Hepatic stellate cell (primary cell): ENCODE data around the gene TRMT10A.
"Not testable (repeated sequence)": the region's sequence is repeated elsewhere in the genome, so short reads cannot be mapped to it uniquely, and the experiment has no call there.

Experiments
- DNase-seq: peaks from one replicate; pipeline ENCODE4 v3.0.0; 2011; ENCODE audit warnings: low spot score

Gene TRMT10A

DNA sequence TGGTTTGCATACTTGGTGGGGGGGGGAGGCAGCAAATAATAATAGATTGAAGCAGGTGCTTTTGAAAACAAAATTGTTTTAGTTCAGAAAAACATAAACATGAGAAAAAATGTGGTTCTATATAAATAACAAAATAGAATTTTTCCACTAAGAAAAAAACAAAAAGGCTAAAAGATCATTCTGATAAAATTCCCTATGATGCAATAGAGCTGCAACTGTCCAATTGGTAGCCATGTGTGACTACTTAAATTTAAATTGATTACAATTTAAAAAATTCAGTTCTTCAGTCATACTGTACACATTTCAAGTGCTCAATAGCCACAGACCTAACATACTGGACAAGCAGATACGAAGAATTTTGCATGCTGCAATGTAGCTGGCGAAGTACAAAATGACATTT is 11.0 kb downstream of the TRMT10A start:
- DNase-seq: no peak

DNA sequence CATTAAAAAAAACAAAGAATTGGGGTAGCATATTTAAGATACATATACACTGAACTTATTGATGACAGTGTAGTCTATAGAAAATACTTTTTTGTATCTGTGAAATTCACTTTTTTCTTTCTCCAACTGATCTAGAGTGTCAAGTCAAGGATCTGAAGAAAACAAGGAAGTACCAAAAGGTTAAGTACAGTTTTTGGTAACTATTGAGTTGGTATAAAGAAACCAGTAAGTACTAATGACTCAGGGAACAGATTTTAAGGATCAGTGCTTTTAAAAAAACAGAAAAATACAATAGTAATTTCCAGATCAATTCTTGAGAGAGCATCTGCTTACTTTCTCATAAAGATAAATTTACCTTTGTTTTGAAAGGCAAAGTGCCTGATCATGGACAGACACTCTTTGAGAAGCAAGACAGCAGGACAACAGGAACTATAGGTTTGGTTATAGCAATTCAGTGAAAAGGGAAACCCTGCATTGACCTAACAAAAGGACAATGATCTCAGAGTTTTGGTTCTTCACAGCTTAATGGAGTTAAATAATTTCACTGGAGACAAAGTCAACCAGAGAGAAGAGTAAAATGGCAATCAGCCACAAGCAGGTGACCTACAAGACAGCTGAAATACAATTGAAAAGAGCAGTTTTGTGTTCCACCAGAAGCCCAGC is 23.4 kb downstream of the TRMT10A start:
- DNase-seq: no peak

DNA sequence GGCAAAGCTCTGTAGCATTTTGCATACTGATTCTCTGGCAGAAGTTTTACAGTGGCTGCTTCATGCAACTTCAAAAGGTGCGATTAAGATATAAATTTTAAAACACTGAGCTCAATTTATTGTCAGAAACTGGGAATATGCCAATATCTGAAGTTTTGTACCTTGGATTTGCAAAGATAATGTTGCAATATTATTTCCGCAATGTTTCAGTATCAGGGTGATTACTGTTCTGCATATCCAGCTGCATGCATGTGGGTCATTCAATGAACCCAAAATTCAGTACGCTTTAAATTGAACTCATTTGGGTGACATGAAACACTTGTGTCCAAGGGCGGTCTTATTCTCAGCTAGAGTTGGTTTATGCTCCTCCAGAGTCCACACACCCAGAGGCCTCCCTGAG is 26.2 kb downstream of the TRMT10A start:
- DNase-seq: no peak

DNA sequence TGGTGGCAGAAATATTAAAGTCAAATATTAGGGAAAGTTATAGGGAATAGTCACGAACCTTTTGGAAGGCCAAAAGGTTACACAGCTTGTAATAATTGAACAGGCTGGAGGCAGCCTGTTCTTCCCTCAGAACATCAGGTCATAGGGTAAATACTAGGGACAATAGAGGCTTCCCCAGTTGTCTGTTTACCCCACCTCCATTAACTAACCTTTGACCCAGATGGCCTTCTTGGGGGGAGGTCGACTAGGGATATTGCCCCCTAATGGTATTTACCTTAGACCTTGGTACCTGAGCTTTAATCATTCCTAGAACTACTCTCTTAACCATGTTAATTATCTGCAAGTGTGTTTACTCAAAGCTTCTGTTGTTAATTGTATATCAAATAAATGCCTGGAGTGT is 27.0 kb downstream of the TRMT10A start:
- no peak for DNase-seq

DNA sequence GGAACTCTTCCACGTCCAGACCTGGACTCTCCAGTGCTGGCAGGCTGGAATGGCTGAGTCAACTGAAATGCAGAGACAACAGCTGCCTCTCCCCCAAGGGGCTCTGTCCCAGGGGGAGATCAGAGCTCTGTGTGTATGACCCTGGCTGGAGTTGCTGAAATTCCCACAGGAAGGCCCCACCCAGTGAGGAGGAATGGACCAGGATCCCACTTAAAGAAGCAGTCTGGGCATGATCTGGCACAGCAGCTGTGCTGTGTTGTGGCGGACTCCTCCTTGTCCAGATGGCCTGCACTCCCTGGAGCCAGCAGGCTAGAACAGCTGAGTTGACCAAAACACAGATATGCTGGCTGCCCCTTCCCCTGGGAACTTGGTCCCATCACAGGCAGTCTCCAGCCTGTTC is 27.6 kb downstream of the TRMT10A start:
- no peak for DNase-seq

DNA sequence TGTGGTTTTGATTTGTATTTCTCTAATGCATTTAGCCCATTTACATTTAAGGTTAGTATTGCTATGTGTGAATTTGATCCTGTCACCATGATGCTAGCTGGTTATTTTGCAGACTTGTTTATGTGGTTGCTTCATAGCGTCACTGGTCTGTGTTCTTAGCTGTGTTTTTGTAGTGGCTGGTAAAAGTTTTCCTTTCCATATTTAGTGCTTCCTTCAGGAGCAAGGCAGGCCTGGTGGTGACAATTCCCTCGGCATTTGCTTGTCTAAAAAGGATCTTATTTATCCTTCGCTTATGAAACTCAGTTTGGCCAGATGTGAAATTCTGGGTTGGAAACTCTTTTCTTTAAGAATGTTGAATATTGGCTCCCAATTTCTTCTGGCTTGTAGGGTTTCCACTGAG is 29.1 kb downstream of the TRMT10A start:
- DNase-seq: not testable (repeated sequence)

DNA sequence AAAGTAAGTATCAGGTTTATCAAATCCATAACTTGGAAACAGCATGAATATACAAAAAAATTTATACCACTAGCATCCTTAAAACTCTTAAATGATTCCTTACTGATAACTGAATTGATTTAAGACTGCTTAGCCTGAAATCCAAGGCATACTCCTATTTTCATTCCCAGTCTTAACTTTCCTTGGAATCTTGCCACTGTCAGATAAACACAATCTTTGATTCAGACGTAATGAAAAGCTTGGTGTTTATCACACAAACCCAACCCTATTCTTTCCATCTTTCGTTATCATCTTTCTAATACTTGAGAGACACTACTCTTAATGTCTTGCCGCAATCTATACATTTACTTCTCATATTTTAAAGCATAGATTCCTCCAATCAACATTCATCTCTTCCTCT is 33.9 kb downstream of the TRMT10A start:
- DNase-seq: no peak

DNA sequence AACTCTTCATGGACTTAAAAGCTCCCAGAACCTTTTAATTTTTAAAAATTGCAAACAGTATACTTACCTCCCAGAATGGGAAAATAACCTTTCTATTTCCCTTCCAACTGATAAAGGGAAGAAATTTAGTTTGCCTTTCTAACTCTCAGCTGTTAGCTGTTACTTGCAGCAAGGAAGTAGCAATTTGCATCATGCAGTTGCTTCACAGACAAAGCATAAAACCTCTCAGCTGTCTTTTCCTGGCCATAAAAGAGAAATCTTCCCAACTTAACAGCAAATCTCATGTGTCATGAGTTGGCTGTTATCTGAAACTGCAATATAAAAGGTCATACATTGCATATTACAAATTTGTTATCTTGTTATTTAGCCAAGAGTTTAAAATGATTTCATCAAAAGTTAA is 34.6 kb downstream of the TRMT10A start:
- no peak for DNase-seq

DNA sequence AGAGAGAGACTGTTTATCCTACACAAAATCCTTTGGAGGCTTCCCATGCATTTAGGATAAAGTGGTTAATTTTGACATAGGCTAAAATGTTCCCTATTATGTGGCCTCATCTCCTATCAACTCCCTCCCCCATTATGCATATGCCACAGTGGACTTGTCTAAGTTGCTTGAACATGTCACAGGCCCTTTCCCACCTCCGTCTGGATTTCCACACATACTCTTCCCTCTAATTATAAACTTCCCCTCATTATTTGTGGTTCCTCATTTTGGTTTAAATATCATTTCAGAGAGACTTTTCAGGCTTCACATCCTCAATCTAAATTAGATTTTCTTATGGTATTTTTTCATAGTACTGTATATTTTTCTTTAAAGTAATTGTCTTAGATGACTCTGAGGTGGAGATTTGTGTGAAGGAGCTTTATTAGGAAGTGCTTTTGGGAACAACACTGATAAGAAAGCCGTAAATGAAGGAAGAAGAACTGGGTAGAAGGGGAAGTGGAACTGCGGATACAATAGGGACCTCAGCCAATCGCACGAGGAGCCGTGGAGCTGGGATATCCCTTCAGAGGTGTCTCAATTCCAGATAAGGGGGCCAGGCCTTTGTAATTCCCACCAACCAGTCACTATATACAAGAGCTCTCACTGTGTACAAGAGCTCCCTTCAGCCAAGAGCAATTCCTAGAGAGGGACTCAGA is 45.1 kb downstream of the TRMT10A start:
- DNase-seq: no peak

DNA sequence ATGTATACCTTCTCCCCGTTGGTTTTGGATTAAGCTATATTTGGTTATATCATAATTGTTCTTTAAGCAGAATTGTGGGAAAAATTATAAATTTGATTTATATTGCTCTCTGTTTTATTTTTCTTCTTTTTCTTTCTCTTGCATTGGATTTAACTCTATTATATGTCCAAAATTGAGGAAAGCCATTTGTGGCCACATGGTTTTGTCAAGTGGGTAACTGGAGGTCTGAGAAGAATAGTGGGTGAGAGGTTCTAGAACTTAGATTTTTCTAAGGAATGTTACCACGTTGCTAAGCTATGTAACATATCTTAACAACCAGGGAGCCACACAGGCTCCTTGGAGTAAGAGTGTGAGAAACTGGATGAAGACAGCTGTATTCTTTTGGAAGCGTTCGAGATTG is 53.1 kb downstream of the TRMT10A start, which contains the start of gene C4orf17:
Gene C4orf17 (plus strand): TSS at position 301 of the 400 bp plus-strand sequence. CDS start 2,061 bp downstream, outside the sequence.
- no peak for DNase-seq

DNA sequence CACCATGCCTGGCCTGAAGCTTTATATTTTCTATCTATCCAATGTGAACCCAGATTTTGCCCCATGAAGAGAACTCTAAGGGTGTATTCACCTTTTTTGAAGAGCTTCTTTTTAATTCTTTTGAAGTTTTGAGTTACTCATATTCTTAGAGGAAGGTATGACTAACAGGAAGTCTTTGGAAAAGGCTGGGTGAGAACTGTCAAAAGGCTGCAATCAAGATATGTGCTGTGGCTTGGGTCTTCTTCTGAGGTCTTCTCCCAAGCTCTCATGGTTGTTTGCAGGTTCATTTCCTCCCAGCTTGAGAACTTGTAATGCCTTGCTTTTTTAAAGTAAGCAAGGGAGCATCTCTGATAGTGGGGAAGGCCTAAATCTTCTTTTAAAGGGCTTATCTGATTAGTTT is 56.1 kb downstream of the TRMT10A start:
- DNase-seq: no peak

DNA sequence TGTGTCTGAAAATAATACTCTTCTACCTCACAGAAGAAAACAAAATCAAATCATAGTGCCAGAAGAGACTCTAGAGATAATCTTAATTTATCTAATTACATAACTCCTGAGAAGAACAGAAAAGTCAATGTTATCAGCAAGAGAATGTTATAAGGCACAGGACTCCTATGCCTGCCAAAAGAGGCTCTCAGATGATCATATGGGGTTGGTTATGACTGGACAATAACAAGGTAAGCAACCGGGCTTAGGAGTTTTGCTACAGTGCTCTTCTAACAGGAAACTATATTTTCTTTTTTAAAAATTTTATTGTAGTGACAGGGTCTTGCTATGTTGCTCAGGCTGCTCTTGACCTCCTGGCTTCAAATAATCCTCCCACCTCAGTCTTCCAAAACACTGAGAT is 56.5 kb downstream of the TRMT10A start:
- DNase-seq: no peak

DNA sequence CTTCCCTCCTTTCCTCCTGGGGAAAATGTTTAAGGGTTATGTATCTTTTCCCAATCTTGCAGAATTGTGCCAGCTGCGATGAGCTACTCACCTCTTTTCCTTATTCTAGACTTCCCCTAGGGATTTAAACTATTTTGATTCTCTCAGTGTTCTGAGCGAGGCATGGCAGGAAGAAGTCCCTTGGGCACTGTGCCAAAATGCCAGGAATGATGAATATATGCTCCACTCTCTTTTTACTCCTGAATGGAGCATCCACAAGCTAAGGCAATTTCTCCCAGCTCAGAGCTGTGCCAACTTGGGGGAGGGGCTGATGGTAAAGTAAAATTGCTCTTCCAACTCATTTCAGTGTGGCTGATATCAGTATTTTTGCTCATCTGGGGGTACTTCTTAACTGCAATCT is 57.1 kb downstream of the TRMT10A start:
- no peak for DNase-seq

DNA sequence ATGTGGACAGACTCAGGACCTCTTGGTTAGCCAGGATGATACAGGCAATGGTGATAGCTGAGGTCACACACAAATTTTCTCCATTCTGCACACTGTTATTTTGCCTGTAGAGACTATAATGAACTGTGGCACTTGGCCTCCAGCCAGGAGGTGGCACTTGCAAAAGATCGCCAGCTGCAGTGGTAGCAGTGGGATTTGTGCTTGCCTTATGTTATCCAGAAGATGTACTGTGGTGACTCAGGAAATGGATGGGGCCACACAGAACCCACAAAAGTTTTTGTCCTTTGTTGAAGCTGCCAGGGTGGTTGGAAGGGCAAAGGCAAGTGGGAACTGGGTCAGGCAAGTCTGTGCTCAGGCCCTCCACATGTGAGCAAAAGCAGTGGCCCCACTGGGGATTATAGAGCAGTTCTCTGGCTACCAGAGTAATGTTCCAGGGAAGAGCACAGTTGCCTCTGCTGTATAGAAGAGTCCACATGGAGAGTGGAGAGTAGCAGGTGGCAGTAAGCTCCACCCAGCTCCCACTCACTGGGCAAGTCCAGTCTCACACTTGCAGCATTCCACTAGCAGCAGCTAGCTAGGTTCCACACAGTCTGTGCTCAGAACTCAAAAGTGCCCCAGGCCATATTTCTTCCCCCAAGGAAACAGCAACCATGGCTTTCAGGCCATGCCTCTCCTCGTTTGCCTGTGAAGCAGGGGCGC is 58.9 kb downstream of the TRMT10A start:
- DNase-seq: no peak
